DMS 273 (cell line): ENCODE measurements around the gene PIK3CA.
"Not testable (repeated sequence)": the region's sequence is repeated elsewhere in the genome, so short reads cannot be mapped to it uniquely, and the experiment has no call there.

Source experiments
- DNase-seq: peaks from one replicate; lab custom pipeline; 2025; ENCODE audit not compliant: unreplicated experiment; lab: John Stamatoyannopoulos, UW

The PIK3CA gene

DNA sequence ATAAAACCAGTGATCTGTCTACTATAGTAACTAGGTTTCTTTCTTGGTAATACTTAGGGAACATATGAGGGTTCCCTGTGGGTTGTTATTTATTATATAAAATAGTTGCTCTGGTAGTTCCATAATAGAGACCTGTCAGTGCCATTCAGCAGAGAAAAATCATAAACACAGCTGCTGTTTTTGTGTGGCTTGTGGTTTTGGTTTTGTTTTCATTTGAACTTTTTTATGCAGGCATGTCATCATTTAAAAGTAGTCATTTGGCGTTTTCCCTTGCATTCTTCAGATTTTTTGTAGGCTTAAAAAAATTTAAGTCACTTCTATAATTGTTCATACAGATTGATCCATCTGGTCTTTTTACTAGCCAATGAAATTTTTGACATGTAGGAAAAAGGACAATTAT is 47.9 kb downstream of the PIK3CA start:
- no peak for DNase-seq

- no peak for DNase-seq
Observed at GRCh38 chr3:179196700-179197099, 48.5 kb downstream of the PIK3CA start.

DNA sequence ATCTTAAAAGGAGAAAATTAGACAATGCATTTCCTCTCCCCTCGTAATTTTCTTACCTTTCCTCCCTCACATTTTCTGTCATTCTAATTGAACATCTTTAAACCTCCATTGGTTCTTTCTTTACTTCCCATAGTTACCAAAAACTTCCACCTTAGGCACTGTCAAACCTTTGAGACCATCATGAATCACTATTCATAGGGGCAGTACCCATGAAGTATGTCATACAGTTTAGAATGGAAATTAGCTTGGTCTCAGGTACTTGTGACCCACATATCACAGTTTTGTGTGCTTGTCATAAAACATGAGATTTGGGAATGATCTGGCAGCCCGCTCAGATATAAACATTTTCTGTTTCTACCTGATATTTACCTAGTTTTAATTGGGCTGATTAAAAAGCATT is 52.6 kb downstream of the PIK3CA start:
- no peak for DNase-seq

- not testable (repeated sequence) for DNase-seq
Observed at GRCh38 chr3:179215550-179215949, 67.4 kb downstream of the PIK3CA start.

DNA sequence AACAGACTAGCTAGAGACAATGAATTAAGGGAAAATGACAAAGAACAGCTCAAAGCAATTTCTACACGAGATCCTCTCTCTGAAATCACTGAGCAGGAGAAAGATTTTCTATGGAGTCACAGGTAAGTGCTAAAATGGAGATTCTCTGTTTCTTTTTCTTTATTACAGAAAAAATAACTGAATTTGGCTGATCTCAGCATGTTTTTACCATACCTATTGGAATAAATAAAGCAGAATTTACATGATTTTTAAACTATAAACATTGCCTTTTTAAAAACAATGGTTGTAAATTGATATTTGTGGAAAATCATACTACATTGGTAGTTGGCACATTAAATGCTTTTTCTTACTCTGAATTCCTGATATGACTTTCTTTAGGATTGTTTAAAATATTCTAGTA is 70.1 kb downstream of the PIK3CA start:
- DNase-seq = not testable (repeated sequence)

DNA sequence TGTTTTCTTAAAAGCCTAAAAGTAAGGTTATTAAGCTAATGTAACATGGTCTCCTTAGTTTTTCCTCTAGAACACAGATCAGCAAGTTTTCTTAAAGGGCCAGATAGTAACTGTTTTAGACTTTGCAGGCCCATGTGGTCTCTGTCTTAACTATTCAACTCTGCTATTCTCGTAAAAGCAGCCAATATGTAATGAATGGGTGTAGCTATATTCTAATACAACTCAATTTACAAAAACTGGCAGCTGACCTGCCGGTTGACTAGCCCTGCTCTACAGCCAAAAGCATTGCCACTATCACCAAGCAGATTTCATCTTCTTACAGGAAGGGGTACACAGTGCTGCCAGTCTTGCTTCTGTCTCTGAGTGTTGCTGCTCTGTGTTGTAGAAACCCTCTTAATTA is 75.4 kb downstream of the PIK3CA start:
- no peak for DNase-seq

- no peak for DNase-seq
Observed at GRCh38 chr3:179224584-179224983, 76.4 kb downstream of the PIK3CA start.

DNA sequence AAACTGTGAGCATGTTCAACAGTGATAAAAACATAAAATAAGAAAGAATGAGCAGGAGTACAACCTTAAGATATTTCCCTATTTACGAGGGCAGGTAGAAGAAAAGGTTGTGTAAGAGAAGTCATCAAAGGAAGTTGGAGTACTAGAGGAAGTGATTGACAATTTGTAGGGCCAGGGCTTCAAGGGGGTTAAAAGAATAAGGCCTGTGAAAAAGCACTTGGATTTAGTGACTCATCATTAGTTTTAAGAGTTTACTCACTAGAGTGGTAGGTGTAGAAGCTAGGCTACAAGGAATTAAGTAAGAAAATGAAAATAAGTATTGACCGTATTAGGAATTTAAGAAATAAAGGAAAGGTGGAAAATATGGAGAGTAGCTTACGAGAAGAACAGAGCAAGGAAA is 79.2 kb downstream of the PIK3CA start:
- DNase-seq = no peak

DNA sequence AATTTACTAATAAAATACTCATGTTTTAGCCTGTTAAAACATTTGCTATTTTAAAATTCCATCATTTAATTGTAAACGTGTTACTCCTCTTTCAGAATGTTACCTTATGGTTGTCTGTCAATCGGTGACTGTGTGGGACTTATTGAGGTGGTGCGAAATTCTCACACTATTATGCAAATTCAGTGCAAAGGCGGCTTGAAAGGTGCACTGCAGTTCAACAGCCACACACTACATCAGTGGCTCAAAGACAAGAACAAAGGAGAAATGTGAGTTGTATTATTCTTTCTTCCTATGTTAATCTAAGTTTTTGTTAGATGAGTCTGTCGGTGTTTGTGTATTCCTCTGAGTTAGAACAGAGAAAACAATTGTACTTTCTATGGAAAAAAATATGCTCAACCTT is 81.0 kb downstream of the PIK3CA start:
- DNase-seq = no peak

- no peak for DNase-seq
Observed at GRCh38 chr3:179233043-179233442, 84.9 kb downstream of the PIK3CA start.

DNA sequence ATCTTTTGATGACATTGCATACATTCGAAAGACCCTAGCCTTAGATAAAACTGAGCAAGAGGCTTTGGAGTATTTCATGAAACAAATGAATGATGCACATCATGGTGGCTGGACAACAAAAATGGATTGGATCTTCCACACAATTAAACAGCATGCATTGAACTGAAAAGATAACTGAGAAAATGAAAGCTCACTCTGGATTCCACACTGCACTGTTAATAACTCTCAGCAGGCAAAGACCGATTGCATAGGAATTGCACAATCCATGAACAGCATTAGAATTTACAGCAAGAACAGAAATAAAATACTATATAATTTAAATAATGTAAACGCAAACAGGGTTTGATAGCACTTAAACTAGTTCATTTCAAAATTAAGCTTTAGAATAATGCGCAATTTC is 86.0 kb downstream of the PIK3CA start:
- no peak for DNase-seq

DNA sequence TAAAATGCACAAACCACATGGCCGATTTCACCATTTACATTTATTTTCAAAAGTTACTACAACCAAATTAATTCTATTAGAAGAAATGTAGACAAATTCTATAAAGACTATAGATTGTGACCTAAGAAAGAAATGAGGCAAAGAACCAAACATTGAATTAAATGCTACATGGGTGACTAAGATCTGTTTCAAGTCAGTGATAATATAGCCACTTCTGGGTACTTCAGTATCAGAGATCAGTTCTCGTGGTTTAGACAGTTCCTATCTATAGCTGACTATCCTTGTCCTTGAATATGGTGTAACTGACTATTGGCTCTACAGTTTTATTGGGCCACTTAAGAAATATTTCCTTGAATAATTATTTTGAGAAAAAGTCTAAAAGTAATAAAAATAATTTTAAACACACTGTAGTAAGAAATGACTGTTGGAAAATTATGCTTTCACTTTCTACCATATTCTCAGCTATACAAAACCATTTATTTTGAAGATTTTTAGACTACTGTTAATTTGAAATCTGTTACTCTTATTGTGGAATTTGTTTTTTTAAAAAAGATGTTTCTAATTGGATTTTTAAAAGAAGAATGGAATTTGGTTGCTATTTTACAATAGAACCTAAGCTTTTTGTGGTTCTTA is 88.6 kb downstream of the PIK3CA start:
- no peak for DNase-seq

DNA sequence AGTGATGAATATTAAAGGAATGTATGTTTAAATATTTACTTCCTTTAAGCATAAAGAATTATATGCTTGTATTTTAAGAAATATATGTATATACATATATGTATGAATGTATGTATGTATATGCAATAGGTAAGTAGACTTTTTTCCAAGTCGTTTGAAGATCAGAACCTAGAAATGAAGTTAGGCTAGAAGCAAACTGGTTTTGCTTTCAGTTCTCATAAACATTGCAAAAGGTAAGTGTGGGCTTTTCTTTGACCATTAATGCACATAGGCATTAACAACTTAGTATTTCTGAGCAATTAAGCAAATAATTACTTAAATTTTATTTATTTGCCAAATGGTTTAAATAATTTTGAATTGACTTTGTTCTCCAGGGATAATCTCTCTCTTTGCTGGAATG is 92.1 kb downstream of the PIK3CA start:
- not testable (repeated sequence) for DNase-seq

GRCh38 chr3:179242859-179243258 is 94.7 kb downstream of the PIK3CA start:
- not testable (repeated sequence) for DNase-seq

DNA sequence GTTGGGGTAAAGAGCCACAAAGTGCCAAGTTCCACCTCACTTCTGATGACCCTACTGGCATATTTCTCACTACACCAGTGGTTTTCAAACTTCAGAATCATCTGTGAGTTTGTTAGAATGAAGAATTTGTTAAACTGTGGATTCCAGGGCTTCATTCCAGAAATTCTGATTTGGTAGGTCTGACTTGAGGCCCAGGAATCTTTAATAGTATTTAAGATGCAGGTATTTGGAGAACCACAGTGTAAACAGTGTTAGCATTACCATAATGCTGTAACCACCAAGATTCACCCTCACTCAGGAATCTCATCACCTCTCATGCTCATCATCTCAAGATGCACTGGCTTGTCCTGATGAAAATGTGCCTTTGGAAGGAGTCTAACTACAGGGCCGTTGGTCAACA is 96.7 kb downstream of the PIK3CA start:
- DNase-seq = no peak

- DNase-seq = no peak
Observed at GRCh38 chr3:179247289-179248015, 99.3 kb downstream of the PIK3CA start.

- DNase-seq = no peak
Observed at GRCh38 chr3:179250803-179251476, 102.8 kb downstream of the PIK3CA start, which contains the start of gene KCNMB3. KCNMB3 (minus strand) TSS chr3:179251114; CDS start chr3:179250990, 124 bp downstream.

DNA sequence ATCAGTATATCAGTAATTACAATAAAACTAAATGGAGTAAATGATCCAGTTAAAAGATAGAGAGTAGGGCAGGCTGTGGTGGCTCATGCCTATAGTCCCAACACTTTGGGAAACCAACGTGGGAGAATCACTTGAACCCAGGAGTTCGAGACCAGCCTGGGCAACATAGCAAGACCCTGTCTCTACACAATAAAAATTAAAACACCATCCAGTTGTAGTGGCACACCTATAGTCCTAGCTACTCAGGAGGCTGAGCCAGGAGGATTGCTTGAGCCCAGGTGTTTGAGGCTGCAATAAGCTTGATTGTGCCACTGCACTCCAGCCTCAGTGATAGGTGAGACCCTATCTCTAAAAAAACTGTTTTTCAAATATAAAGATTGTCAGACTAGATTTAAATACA is 108.7 kb downstream of the PIK3CA start:
- DNase-seq = no peak

DNA sequence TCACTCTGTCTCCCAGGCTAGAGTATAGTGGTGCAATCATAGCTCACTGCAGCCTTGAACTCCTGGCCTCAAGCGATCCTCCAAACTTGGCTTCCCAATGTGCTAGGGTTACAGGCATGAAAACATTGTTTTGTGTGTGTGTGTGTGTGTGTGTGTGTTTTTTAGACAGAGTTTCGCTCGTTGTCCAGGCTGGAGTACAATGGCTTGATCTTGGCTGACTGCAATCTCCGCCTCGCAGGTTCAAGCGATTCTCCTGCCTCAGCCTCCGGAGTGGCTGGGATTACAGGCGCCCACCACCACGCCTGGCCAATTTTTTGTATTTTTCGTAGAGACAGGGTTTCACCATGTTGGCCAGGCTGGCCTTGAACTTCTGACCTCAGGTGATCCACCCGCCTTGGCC is 109.6 kb downstream of the PIK3CA start:
- DNase-seq = not testable (repeated sequence)

DNA sequence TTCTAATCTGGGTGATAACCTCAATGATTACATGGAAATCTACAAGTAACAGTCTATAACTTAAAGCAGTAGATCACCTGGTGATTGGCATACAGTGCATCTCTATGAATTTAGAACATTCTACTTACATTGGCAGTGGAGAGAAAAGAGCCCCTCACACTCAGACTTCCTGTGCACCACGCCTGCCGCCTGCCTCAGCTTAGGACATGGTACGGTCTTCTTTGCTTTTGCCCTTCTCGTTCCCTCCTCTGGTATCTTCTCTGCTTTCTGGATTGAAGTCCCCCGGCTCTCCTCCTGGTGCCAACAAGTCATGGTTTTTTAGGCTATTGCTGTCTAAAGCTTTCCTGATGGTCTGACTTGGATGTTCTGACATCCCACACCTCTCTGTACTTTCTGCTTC is 110.7 kb downstream of the PIK3CA start:
- DNase-seq = no peak

DNA sequence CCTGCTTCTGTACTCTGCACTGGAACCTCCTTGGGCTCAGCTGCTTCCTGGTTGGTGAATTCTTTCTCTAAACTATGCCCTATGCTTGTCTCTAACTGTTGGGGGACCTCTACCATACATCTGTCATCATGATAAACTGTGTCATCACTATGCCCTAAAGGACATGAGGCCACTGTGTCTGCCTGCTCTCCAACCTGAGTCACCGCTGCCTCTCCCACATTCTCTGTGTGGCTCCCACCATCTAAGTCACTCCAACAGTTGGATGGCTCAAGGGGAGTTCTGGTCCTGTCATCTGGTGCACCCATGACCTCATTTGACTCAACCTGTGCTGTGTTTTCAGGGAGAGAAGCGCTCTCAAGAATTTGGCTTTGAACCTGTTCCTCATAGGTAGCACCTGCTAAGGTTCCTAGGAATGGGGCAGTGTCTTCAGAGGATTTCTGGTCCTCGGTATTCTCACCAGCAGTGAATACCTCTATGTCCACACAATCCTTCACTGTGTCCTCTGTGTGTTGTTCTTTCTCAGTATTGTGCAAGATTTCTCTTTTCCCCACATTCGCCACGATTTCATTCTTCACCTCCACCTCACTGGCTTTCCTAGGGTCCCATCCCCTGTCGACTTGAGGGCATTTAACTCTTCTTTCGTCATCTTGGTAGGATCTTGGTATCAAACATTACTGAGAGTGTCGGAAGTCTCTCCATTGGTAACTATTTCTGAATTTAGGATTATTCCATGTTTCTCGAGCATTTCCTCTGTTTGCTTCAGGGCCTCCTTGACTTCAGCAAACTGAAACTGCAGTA is 112.0 kb downstream of the PIK3CA start:
- not testable (repeated sequence) for DNase-seq
